ENCODE measurements around the gene CHAMP1.

GRCh38 chr13:114319441-114319913, 5.2 kb downstream of the CHAMP1 start:
- TF ChIP-seq CTCF (IDR thresholded peaks at IDR 0.05) (no peak), POLR2AphosphoS5 (IDR thresholded peaks at IDR 0.05) (no peak), POLR2A (IDR thresholded peaks at IDR 0.05) (no peak)

All from prostate gland (tissue), 2 donors.